Activated CD4-positive, alpha-beta T cell treated with anti-CD3 and anti-CD28 coated beads, Interleukin-2, amount 50 U/mL, for 48 hours (primary cell): ENCODE data around the gene SYT1.

Experiments used
- DNase-seq, 2 experiments: peaks; one replicate each; pipeline ENCODE4 v3.0.0-alpha.2; 2020

SYT1 gene

DNA sequence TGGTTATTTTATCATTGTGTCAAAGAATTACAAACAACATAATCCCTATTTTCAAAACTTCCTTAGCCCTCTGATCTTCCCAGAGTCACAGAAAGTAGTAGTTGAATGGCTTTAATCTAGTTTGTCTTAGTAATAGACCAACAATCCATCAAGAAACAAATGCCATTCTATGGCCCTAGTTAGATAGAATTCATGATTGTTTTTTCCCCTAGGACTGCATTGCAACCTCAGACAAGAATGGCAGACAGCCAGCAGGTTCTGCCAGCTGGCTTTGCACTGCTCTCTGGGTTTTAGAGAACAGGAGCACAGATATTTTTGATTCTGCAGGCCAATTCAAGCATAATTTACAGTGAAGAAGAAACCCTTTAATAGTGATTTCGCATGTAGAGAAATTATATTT is 33.8 kb downstream of the SYT1 start:
- DNase-seq, result no peak

- no peak for DNase-seq
Observed at GRCh38 chr12:78914859-78915331, 50.3 kb downstream of the SYT1 start.

- DNase-seq, result no peak
Observed at GRCh38 chr12:78916845-78917480, 52.4 kb downstream of the SYT1 start.

- DNase-seq, result no peak
Observed at GRCh38 chr12:78917513-78917912, 52.9 kb downstream of the SYT1 start.

GRCh38 chr12:78918268-78918667 is 53.7 kb downstream of the SYT1 start:
- no peak for DNase-seq

GRCh38 chr12:78928200-78929074 is 63.9 kb downstream of the SYT1 start:
- no peak for DNase-seq

GRCh38 chr12:78929075-78929418 is 64.5 kb downstream of the SYT1 start:
- DNase-seq, result no peak

DNA sequence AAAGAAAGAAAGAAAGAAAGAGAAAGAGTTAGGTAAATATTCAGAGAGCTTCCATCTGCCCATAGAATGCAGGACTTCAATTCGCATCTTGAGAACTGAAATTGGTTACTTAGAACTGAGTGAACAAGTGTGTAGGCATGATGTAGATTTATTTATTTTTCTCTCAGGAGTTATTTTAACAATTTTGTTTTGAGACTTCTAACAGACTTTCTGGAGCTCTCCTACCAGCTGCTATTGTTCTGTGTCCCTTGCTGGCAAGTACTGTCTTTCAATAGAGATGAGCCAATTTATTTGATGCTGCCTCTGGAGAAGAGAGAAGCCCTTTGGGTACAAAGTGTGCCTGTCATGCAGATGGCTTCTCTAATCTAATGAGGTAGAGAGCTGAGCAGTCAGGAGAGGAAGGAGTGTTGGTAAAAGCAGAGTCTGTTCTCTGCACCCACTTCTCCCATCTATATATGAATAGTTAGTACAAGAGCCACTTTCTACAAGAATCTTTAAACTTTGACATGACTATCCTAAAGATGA is 67.0 kb downstream of the SYT1 start:
- DNase-seq, result no peak

DNA sequence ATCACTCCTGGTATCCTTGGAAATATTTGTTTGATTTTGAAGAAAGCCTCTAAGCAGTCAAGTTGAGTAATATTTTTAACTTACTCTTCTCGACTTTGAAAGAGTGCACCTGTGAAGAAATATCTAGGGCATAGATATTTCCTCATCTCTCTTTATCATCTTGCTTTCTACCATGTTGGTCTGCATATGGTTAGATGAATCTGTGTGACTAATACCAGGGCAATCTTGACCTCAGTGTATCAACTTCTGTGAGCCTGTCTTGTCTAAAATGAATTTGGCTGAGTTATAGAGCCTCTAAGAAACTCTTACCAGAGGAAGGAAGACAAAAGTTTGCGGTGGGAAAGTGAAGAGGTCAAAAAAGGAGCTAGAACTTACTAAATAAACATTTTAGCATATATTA is 68.4 kb downstream of the SYT1 start:
- DNase-seq, result no peak

GRCh38 chr12:78938341-78939084 is 73.9 kb downstream of the SYT1 start:
- DNase-seq, result no peak

DNA sequence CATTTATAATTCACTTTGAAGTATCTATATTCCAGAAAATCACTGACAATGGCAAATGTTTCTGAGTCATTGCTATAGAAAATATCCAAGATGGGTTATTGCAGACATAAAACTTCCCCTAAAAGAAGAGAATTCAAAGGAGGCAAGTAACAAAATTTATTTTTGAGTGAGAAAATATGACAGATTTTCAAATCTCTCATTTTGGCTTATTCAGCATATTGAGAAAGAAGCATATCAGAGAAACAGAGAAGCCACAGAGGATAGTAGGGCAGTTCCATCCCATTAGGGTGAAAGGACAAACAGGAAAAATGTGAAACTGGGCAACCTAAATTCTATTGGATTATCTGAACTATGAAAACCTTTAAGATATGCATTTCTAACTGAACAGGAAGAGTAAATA is 85.0 kb downstream of the SYT1 start:
- DNase-seq, result no peak

DNA sequence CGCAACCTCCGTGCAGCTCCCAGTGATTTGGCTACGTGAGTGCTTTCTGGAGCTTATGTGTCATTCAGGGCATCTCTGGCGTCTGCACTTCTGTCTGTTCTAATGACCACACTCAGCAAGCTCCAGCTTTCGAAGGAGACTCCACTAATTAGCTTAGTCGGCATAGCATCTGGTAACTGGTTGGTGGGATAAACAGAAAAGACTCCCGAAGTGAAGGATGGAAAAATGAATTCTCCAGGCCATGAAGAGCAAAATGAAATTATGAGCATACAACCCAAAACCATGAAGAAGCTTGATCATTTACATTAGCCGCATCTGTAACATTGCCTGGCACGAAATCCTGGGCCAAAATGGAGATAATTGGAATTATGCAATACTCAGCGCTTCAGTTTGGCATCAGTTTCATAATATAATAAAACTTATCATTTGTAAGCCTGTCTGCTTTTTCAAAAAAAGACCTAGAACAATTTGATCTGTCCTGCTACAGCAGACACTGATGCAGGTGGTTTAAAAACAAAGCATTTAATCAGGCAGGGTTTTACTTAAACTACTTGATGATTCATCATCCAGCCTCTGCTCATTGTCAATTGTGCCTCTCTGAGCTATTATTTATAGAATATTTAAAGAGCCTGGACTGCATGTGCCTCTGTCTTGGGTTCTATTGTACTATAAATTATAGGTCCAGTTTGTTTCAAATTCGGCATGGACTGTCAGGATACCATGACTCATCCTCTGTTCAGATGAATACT is 87.4 kb downstream of the SYT1 start:
- no peak for DNase-seq

GRCh38 chr12:78952552-78952929 is 88.0 kb downstream of the SYT1 start:
- no peak for DNase-seq

- no peak for DNase-seq
Observed at GRCh38 chr12:78958941-78959340, 94.4 kb downstream of the SYT1 start.

GRCh38 chr12:78959556-78959955 is 95.0 kb downstream of the SYT1 start:
- DNase-seq, result no peak

DNA sequence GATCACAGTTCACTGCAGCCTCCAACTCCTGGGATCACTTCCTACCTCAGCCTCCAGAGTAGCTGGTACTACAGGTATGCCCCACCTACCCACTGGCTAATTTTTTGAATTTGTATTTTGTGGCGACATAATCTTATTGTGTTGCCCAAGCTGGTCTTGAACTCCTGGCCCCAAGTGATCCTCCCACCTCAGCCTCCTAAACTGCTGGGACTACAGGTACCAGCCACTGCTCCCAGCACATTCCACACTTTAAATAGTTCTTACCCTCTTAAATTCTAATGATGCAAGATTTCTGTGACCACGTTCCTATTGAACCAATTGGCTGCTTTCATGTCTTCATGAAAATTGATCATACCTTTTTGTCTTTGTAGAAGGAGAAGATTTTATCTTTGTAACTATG is 96.6 kb downstream of the SYT1 start:
- no peak for DNase-seq

DNA sequence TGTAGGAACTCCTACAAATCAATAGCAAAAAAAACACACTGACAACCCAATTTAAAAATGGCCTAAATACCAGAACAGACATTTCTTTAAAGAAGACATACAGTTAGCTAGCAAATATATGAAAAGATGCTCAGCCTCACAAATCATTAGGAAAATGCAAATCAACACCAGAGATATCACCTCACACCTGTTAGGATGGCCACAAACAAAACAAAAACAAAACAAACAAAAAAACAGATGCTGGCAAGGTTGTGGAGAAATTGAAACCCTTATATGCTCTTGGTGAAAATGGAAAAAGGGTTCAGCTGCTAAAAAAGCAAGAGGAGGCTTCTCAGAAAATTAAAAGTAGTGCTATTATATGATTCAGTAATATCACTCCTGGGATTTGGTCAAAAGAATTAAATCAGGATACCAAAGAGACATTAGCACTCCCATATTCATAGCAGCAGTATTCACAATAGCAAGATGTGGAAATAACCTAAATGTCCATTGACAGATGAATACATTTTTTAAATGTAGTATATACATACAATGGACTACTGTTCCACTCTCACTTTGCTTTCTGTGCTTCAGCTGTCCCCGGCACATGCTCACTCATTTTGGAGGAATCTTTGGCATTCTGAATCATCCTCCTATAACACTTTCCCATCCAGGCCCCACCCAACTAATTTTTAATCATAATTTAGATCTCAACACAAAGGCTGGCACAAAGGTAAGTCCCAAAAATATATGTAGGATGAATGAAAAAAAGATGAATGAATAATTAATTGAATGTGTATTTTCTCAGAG is 99.1 kb downstream of the SYT1 start:
- no peak for DNase-seq

DNA sequence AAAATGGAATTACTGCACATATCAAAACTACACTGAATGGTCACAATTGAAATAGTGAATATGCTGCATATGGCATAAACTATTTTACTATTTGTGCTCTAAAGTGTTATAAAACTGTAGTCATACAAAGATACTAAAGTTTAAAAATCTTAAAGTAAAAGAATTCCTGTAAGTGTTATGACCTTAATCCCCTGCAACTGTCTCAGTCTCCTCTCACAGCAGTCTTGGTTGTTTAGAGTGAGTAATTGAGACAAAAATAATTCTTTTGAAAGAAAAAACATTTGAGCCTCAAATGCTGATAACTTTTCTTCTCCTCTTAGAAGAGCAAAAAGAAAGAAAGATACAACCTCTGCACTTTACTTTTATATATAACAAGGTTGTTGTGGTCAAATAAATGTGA is 99.9 kb downstream of the SYT1 start:
- no peak for DNase-seq

- DNase-seq, result no peak
Observed at GRCh38 chr12:78966062-78966461, 101.5 kb downstream of the SYT1 start.

DNA sequence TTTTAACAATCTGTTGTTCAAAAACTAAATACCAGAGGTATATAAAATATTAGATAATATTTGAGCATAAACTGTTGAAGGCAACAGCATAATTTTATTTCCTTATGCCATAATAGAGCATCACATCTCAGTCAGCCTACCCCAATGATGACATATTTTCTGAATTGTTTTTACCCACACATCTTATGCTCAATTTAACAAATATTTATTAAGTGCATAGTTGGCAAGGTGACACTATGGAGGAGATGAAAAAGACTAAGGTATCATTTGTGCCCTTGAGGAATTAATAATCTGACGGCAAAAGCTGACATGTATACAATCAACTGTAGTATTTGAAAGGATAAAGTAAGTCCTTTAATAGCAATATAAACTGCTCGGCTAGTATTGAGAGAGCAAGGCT is 102.4 kb downstream of the SYT1 start:
- no peak for DNase-seq

- no peak for DNase-seq
Observed at GRCh38 chr12:78968226-78968625, 103.7 kb downstream of the SYT1 start.

- DNase-seq, result no peak
Observed at GRCh38 chr12:78970041-78970440, 105.5 kb downstream of the SYT1 start.
